GM12801 (cell line): ENCODE measurements around the gene IGF2BP1.

Source experiments
- TF ChIP-seq, protein P1 (sequence below): IDR thresholded peaks from one replicate; pipeline ENCODE4 v1.5.1; 2011; ENCODE audit warnings: control low read depth; ENCODE audit not compliant: insufficient read length; ENCODE audit errors: extremely low read depth

Gene IGF2BP1

GRCh38 chr17:48997827-48998586 is 822 bp downstream of the IGF2BP1 start:
- TF ChIP-seq, protein P1, sequence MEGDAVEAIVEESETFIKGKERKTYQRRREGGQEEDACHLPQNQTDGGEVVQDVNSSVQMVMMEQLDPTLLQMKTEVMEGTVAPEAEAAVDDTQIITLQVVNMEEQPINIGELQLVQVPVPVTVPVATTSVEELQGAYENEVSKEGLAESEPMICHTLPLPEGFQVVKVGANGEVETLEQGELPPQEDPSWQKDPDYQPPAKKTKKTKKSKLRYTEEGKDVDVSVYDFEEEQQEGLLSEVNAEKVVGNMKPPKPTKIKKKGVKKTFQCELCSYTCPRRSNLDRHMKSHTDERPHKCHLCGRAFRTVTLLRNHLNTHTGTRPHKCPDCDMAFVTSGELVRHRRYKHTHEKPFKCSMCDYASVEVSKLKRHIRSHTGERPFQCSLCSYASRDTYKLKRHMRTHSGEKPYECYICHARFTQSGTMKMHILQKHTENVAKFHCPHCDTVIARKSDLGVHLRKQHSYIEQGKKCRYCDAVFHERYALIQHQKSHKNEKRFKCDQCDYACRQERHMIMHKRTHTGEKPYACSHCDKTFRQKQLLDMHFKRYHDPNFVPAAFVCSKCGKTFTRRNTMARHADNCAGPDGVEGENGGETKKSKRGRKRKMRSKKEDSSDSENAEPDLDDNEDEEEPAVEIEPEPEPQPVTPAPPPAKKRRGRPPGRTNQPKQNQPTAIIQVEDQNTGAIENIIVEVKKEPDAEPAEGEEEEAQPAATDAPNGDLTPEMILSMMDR, result no peak

DNA sequence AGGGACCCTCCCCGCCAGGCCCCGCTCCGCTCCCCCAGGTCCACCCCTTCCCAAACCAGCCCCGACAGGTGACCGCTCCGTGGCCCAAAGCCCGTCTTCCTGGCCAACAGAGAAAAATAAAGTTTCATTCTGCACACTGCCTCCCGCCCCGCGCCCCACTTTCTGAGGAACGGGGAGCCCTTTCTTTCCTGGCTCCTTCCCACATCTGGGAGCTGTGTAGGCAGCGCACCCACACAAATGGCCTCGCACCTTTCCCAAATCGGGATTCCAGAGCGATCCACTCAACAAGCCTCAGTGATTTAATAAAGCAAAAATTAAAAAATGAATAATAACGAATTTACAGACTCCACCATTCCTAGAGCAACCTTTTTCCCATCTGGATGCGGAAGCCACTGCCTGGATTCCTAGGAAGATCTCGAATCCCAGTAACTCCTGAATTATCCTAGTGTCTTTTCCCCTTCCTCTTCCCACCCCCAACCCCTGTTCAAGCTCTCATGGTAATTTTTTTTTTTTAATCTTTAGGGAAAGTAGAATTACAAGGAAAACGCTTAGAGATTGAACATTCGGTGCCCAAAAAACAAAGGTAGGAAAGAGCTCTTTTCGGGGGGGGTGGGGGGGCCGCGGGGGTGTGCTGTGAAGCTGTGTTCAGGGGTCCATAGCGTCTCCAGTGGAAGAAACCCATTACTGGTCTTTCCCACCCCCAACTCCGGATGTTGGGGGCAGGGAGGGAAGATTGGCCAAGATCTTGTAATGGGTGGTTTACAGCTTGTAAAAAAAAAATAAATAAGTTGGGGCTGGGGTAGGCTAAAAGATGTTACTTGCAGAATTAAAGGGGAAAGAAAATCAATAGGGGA is 1.6 kb downstream of the IGF2BP1 start:
- TF ChIP-seq, protein P1, result no peak

DNA sequence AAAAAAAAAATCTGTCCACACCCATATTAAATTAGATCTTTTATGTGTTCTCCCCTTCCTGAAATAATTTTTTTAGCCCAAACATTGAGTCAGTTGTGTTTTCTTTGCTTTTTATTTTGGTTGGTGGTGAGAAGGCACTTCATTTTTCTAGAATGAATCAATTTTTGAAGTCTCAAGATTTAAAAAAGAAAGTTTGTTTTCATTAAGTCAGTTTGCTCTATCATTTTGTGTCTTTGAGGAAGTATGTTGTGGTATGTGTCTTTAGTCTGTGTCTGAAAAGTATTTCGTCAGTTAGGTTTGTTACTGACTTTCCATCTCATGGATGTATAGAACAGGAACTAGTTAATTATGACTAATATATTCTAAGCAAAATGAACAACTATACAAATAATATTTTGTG is 3.8 kb downstream of the IGF2BP1 start:
- TF ChIP-seq, protein P1, result no peak

DNA sequence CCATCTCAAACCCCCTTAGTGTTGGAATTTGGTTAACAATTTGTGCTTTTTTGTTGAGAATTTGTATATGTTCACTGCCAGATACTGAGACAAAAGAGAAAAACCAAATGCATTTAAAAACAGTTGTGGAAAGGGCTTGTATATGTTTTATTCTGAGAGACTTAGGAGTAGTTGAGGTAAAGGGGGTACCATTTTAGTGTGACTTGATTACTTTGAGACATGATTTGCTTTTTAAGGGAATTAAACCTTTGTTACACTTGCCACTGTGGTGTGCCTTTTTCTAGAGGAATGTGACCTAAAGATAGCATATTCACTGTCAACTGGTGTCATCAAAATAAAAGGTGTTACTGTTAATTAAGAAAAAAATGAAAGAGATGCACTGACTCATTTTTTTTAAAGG is 4.5 kb downstream of the IGF2BP1 start:
- TF ChIP-seq, protein P1, result no peak

GRCh38 chr17:49002331-49002730 is 5.1 kb downstream of the IGF2BP1 start:
- TF ChIP-seq, protein P1, result no peak

GRCh38 chr17:49002766-49003165 is 5.6 kb downstream of the IGF2BP1 start:
- TF ChIP-seq, protein P1, result no peak

- TF ChIP-seq, protein P1, result no peak
Measured at GRCh38 chr17:49003557-49004511, 6.6 kb downstream of the IGF2BP1 start.
